K562 (cell line): ENCODE results near the gene STK11. TPM values are rescaled to one million over a fixed set of nuclear protein-coding genes. Genes with fewer than 3 reads are reported as not detected.

ENCODE experiments used
- CBX3 ChIP-seq, 2 experiments: IDR thresholded peaks; 1 replicate in 1 of 2; 2 replicates in 1 of 2; pipeline ENCODE4 v1.6.1; 2012; ENCODE audit warnings: inconsistent platforms in 2 of 2, low read length in 2 of 2, borderline replicate concordance in 1 of 2, control low read depth in 1 of 2
- ZNF57 ChIP-seq: fragments of 450-650 bp; formaldehyde crosslinking; IDR thresholded peaks from 2 replicates; pipeline ENCODE4 v1.4.0; 2020; ENCODE audit warnings: mild to moderate bottlenecking, moderate library complexity
- polyA plus RNA-seq, 8 experiments: library from polyadenylated mRNA; depleted of rRNA in 4 of 8; stranded (reverse) in 5 of 8; unstranded in 3 of 8; fragments of >200 nt; fragmentation: Nextera tagmentation in 2 of 8; fragmentation: Illumina TruSeq in 1 of 8; extraction: Ambion mirVana in 2 of 8; extraction: Trizol in 1 of 8; gene quantifications; 2 replicates each; pipeline versions ENCODE4 v1.2.1 to v1.2.3, GENCODE V29; 2011 to 2014; ENCODE audit warnings: inconsistent platforms in 1 of 8, missing spikeins in 1 of 8
- total RNA-seq, 7 experiments: library from RNA; depleted of rRNA in 6 of 7; stranded (reverse); fragments of >200 nt in 6 of 7; fragmentation: Illumina TruSeq in 2 of 7; extraction: Trizol in 2 of 7; gene quantifications; 2 replicates each; pipeline versions ENCODE4 v1.2.1 to v1.2.3, GENCODE V29; 2011 to 2021; ENCODE audit warnings: low replicate concordance in 1 of 7
- TF ChIP-seq, protein P1 (sequence below), 2 experiments: fragments of 450-650 bp in 1 of 2; sonication (generic) in 1 of 2; formaldehyde crosslinking in 1 of 2; IDR thresholded peaks; 2 replicates each; pipeline versions ENCODE4 v1.7.1 to v1.9.0; 2016 to 2022; ENCODE audit warnings: inconsistent platforms in 1 of 2, mild to moderate bottlenecking in 1 of 2, missing genetic modification reagents in 1 of 2

Gene STK11
- total and polyA plus RNA-seq, 9 of the 15 experiments (the other 6 are each of a cell fraction or from before 2014, with no cell fraction given), result 0.15 to 96.5 (median 31.7) TPM

GRCh38 chr19:1205114-1206099, at the start of gene STK11 (continued):
- no peak for TF ChIP-seq ZNF57
- TF ChIP-seq CBX3 (IDR thresholded peaks at IDR 0.05; ENCODE audit: borderline replicate concordance in 1 of 2, low read length in 2 of 2), result no peak
- TF ChIP-seq, protein P1, sequence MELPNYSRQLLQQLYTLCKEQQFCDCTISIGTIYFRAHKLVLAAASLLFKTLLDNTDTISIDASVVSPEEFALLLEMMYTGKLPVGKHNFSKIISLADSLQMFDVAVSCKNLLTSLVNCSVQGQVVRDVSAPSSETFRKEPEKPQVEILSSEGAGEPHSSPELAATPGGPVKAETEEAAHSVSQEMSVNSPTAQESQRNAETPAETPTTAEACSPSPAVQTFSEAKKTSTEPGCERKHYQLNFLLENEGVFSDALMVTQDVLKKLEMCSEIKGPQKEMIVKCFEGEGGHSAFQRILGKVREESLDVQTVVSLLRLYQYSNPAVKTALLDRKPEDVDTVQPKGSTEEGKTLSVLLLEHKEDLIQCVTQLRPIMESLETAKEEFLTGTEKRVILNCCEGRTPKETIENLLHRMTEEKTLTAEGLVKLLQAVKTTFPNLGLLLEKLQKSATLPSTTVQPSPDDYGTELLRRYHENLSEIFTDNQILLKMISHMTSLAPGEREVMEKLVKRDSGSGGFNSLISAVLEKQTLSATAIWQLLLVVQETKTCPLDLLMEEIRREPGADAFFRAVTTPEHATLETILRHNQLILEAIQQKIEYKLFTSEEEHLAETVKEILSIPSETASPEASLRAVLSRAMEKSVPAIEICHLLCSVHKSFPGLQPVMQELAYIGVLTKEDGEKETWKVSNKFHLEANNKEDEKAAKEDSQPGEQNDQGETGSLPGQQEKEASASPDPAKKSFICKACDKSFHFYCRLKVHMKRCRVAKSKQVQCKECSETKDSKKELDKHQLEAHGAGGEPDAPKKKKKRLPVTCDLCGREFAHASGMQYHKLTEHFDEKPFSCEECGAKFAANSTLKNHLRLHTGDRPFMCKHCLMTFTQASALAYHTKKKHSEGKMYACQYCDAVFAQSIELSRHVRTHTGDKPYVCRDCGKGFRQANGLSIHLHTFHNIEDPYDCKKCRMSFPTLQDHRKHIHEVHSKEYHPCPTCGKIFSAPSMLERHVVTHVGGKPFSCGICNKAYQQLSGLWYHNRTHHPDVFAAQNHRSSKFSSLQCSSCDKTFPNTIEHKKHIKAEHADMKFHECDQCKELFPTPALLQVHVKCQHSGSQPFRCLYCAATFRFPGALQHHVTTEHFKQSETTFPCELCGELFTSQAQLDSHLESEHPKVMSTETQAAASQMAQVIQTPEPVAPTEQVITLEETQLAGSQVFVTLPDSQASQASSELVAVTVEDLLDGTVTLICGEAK (IDR thresholded peaks at IDR 0.05), result no peak
- TF ChIP-seq, protein P1 (CRISPR knock-in tag; IDR thresholded peaks at IDR 0.05), result no peak
- TF ChIP-seq, all 486 proteins: peak for 119
